Kidney (tissue), 14 donors: Measurements from ENCODE around the gene NFE2L2. TPM values are rescaled to one million over a fixed set of nuclear protein-coding genes. Genes with fewer than 3 reads are reported as not detected.
"Not testable (repeated sequence)": the region's sequence is repeated elsewhere in the genome, so short reads cannot be mapped to it uniquely, and the experiment has no call there.

Experiments used
- DNase-seq, 5 donors: peaks; one replicate each; pipeline ENCODE4 v3.0.0-alpha.2; 2013 to 2020
- FAIRE-seq: peaks from 2 replicates; lab custom pipeline; 2012; peaks lifted over from hg19 to GRCh38; lab: Jason Lieb, UNC
- H3K27ac ChIP-seq, 2 donors: one replicate each; pipeline ENCODE4 v1.7.0; 2013; ENCODE audit warnings: low read depth in 2 of 2, low read length in 2 of 2, inconsistent platforms in 1 of 2
- H3K27me3 ChIP-seq: one replicate; pipeline ENCODE4 v1.7.1; 2013; ENCODE audit warnings: low read length, inconsistent platforms; ENCODE audit not compliant: control insufficient read depth, insufficient read depth
- H3K36me3 ChIP-seq, 3 donors: one replicate each; pipeline versions ENCODE4 v1.7.0 to v1.7.1; 2013; ENCODE audit warnings: low read length in 3 of 3, control low read depth in 1 of 3, inconsistent platforms in 1 of 3; ENCODE audit not compliant: insufficient read depth in 3 of 3, control insufficient read depth in 2 of 3
- H3K4me1 ChIP-seq, 3 donors: one replicate each; pipeline versions ENCODE4 v1.7.0 to v1.7.1; 2013; ENCODE audit warnings: low read length in 3 of 3, inconsistent platforms in 1 of 3, low read depth in 1 of 3; ENCODE audit not compliant: control insufficient read depth in 2 of 3, insufficient read depth in 2 of 3
- H3K4me3 ChIP-seq, 3 donors: one replicate each; pipeline versions ENCODE4 v1.7.0 to v1.8.1; 2013; ENCODE audit warnings: low read length in 3 of 3, control low read depth in 1 of 3, inconsistent platforms in 1 of 3
- H3K9ac ChIP-seq, 3 donors: one replicate each; pipeline versions ENCODE4 v1.7.0 to v1.7.1; 2013; ENCODE audit warnings: low read length in 3 of 3, control low read depth in 1 of 3, inconsistent platforms in 1 of 3
- H3K9me3 ChIP-seq, 3 donors: one replicate each; pipeline versions ENCODE4 v1.7.0 to v1.7.1; 2013; ENCODE audit warnings: low read length in 3 of 3, control low read depth in 1 of 3, inconsistent platforms in 1 of 3; ENCODE audit not compliant: control insufficient read depth in 2 of 3, insufficient read depth in 1 of 3
- intact Hi-C: fragments of 100-400 bp; cut with DNase I; formaldehyde crosslinking; loops from one replicate; pipeline ENCODE4 v1.11.1; 2022
- polyA plus RNA-seq: library from polyadenylated mRNA; stranded (reverse); fragments of 350-450 nt; fragmentation: Illumina TruSeq; extraction: RNeasy Lipid Tissue Mini Kit (QIAGEN cat#74804); gene quantifications from one replicate; pipeline ENCODE4 v1.2.3, GENCODE V29; 2014; ENCODE audit warnings: low read depth, low replicate concordance; ENCODE audit not compliant: insufficient read depth
- total RNA-seq: library from RNA; stranded (reverse); fragmentation: NEBNext Ultra II Directional; extraction: Animal tissue kit (Norgen Biotek cat#: 25700); gene quantifications from one replicate; pipeline ENCODE4 v1.2.1, GENCODE V29; 2021
- TF ChIP-seq, protein P1 (sequence below): IDR thresholded peaks from 3 replicates; pipeline ENCODE4 v1.5.1; 2012; ENCODE audit warnings: mild to moderate bottlenecking, moderate library complexity, borderline replicate concordance; ENCODE audit not compliant: insufficient read depth; ENCODE audit errors: extremely low read depth
- donor health status: control.
- donor health status: control.
- donor health status: control.
- donor health status: control.
- donor health status: control.
- donor health status: DM: yes; HTN: yes; CAD: no.
- donor health status: Normal renal cell carcinoma (clear cell type).

NFE2L2 gene
- total and polyA plus RNA-seq, 2 donors from 2014 or later, result 105 to 149 TPM

DNA sequence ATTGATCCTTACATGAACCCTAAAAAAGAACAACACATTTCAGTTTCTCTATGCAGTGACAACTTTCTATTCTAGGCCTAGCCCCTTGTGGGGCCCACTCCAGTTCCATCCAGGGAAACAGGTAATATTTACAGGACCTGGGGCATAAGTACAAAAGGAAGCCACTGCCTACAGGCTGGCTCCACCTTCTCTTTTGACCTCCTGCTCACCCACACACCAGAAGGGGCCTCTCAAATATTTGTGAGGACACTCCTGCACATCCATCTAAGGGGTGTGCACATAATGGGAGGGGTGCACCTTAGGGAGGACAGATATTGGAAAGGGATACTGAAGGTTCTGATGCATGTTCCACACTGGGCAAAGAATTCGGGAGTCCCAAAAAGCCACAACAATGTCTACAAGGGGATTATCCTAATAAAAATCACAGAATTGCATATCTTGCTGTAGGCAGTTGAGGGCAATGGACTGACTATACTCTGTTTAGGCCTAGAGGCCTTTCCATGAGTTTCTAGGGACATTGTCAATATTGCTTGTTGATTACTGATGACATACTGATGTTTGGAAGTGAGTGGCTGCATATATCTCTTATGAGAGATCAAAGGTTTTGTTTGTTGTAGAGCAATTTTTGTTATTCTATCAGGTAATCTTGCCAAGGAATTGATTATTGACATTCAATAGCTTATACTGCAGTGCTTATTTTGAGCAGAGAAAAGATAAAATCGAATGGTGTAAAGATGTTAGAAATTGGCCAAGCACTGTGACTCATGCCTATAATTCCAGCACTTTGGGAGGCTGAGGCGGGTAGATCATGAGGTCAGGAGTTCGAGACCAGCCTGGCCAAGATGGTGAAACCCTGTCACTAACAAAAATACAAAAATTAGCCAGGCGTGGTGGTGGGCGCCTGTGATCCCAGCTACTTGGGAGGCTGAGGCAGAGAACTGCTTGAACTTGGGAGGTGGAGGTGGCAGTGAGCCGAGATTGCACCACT, 75.8 kb downstream of the NFE2L2 start:
- FAIRE-seq (no peak), DNase-seq (no peak)
- Histone ChIP-seq H3K9ac (no peak overlapping the region), H3K36me3 (no peaks in the 10 kb centered on the region), H3K27me3 (no peaks in the 10 kb centered on the region), H3K9me3 (no peaks in the 10 kb centered on the region), H3K27ac (no peak overlapping the region), H3K4me1 (no peaks in the 10 kb centered on the region), H3K4me3 (no peak overlapping the region)
- intact Hi-C loops, result no loop called here
- TF ChIP-seq, protein P1, sequence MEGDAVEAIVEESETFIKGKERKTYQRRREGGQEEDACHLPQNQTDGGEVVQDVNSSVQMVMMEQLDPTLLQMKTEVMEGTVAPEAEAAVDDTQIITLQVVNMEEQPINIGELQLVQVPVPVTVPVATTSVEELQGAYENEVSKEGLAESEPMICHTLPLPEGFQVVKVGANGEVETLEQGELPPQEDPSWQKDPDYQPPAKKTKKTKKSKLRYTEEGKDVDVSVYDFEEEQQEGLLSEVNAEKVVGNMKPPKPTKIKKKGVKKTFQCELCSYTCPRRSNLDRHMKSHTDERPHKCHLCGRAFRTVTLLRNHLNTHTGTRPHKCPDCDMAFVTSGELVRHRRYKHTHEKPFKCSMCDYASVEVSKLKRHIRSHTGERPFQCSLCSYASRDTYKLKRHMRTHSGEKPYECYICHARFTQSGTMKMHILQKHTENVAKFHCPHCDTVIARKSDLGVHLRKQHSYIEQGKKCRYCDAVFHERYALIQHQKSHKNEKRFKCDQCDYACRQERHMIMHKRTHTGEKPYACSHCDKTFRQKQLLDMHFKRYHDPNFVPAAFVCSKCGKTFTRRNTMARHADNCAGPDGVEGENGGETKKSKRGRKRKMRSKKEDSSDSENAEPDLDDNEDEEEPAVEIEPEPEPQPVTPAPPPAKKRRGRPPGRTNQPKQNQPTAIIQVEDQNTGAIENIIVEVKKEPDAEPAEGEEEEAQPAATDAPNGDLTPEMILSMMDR, result no peak

DNA sequence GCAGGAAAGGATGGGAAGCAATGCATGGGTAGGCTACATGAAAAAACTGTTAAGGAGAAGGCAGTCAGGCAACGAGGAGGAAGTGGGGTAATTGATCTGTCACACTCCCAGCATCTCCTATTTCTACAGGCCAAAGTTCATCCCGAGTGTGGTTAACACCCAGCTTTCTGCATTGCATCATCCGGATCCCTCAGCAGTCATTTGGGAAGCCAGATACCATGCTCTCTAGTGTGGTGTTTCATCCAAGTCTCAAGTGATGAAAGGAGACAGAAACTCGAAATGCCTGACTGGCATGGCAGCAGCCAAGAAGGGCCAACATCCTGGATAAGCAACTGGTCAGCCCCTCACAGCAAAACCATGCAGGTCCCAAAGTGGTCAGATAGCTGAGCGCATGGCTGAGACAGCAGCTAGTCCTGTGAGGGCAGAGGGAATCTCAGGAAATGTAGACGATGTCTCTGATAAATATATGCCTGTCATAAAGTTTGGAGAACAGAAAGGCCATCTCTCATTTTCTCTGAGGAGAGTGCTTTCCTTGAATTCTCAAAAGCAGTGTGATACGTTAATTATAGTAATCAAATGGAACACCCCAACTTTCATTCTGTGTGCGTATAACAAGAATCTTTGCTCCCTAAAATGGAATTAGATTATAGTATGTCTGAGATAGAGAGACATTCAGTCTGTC, 76.8 kb downstream of the NFE2L2 start:
- no peak overlapping the region for H3K27ac ChIP-seq
- H3K27me3 ChIP-seq, result no peaks in the 10 kb centered on the region
- DNase-seq (peak in 3 of 5 donors; percentile 66 to 86 (median 83)), FAIRE-seq (no peak)
- no peaks in the 10 kb centered on the region for H3K4me1 ChIP-seq
- TF ChIP-seq, protein P1, result no peak
- H3K4me3 ChIP-seq, result no peak overlapping the region
- no peaks in the 10 kb centered on the region for H3K36me3 ChIP-seq
- intact Hi-C loops, result no loop called here
- H3K9ac ChIP-seq, result no peak overlapping the region
- no peaks in the 10 kb centered on the region for H3K9me3 ChIP-seq

DNA sequence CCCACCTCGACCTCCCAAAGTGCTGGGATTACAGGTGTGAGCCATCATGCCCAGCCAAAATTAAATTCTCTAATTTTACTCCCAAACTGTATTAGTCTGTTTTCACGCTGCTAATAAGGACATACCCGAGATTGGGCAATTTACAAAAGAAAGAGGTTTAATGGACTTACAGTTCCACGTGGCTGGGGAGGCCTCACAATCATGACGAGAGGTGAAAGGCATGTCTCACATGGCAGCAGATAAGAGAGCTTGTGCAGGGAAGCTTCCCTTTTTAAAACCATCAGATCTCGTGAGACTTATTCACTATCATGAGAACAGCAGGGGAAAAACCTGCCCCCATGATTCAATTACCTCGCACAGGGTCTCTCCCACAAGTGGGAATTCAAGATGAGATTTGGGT, 78.5 kb downstream of the NFE2L2 start:
- H3K4me1 ChIP-seq, FAIRE-seq, DNase-seq, H3K9ac ChIP-seq, intact Hi-C loops, H3K9me3 ChIP-seq, H3K27ac ChIP-seq, H3K4me3 ChIP-seq, H3K27me3 ChIP-seq, H3K36me3 ChIP-seq: not testable (repeated sequence)

DNA sequence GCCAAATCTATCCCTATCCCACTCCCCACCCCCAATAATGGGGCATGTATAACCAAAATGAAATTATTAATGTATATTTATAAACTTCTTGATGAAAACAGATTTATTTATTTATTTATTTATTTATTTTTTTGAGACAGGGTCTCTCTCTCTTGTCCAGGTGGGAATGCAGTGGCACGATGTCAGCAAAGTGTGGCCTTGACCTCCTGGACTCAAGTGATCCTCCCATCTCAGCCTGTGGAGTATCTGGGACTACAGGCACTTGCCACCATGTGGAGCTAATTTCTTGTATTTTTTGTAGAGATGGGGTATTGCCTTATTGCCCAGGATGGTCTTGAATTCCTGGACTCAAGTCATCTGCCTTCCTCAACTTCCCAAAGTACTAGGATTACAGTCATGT, 79.9 kb downstream of the NFE2L2 start:
- TF ChIP-seq, protein P1, result no peak
- Histone ChIP-seq H3K36me3 (no peaks in the 10 kb centered on the region), H3K4me3 (no peak overlapping the region), H3K9ac (no peak overlapping the region), H3K27me3 (no peaks in the 10 kb centered on the region), H3K27ac (no peak overlapping the region), H3K9me3 (no peaks in the 10 kb centered on the region), H3K4me1 (no peaks in the 10 kb centered on the region)
- DNase-seq (no peak), FAIRE-seq (no peak)
- intact Hi-C loops, result no loop called here
